Vagina (tissue), 2 donors: ENCODE measurements around the gene ZNF595.
"Not testable (repeated sequence)": the region's sequence is repeated elsewhere in the genome, so short reads cannot be mapped to it uniquely, and the experiment has no call there.

Experiments used
- POLR2A ChIP-seq, 2 donors: fragments of 450-650 bp; IDR thresholded peaks; one replicate each; pipeline ENCODE4 v1.6.1; 2017; ENCODE audit warnings: antibody characterized with exemption in 2 of 2, mild to moderate bottlenecking in 2 of 2, moderate library complexity in 2 of 2
- POLR2AphosphoS5 ChIP-seq, 2 donors: sonication (generic); formaldehyde crosslinking; IDR thresholded peaks; one replicate each; pipeline ENCODE4 v1.9.0; 2017; ENCODE audit warnings: antibody characterized with exemption in 2 of 2, mild to moderate bottlenecking in 2 of 2, low read depth in 1 of 2; ENCODE audit not compliant: insufficient read depth in 1 of 2
- TF ChIP-seq, protein P1 (sequence below), 3 experiments: fragments of 450-650 bp in 2 of 3; fragments of 200-600 bp in 1 of 3; sonication (generic) in 1 of 3; IDR thresholded peaks; one replicate each; pipeline ENCODE4 v1.5.1; 2017 to 2019; ENCODE audit warnings: antibody characterized with exemption in 3 of 3, mild to moderate bottlenecking in 2 of 3, moderate library complexity in 2 of 3

DNA sequence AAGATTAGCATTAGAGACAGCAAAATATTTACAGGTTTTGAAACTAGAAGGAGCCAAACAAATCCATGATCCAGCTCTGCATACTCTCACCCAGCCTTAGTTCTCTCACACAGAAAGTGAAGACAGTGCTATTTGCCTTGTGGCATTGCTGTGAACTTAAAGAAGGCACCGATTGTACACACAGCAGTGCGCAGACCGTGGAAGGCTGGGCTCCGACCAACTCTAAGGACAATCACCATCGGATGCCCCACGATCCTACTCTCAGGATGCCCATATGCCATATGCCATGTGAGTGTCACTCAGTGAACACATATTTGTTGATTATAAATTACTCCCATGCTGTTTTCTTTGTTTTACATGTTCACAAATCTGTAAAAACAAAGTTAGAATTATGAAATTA lies 19.8 kb upstream of the ZNF595 start:
- TF ChIP-seq, protein P1, sequence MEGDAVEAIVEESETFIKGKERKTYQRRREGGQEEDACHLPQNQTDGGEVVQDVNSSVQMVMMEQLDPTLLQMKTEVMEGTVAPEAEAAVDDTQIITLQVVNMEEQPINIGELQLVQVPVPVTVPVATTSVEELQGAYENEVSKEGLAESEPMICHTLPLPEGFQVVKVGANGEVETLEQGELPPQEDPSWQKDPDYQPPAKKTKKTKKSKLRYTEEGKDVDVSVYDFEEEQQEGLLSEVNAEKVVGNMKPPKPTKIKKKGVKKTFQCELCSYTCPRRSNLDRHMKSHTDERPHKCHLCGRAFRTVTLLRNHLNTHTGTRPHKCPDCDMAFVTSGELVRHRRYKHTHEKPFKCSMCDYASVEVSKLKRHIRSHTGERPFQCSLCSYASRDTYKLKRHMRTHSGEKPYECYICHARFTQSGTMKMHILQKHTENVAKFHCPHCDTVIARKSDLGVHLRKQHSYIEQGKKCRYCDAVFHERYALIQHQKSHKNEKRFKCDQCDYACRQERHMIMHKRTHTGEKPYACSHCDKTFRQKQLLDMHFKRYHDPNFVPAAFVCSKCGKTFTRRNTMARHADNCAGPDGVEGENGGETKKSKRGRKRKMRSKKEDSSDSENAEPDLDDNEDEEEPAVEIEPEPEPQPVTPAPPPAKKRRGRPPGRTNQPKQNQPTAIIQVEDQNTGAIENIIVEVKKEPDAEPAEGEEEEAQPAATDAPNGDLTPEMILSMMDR (IDR thresholded peaks at IDR 0.05): not testable (repeated sequence)
- not testable (repeated sequence) for TF ChIP-seq POLR2AphosphoS5 (IDR thresholded peaks at IDR 0.05; ENCODE audit: insufficient read depth in 1 of 2, low read depth in 1 of 2); POLR2A (IDR thresholded peaks at IDR 0.05)
